Spleen (tissue), 11 donors: ENCODE data around the gene KRTAP4-9. TPM values are rescaled to one million over a fixed set of nuclear protein-coding genes. Genes with fewer than 3 reads are reported as not detected.
"Not testable (repeated sequence)": the region's sequence is repeated elsewhere in the genome, so short reads cannot be mapped to it uniquely, and the experiment has no call there.

Experiments
- DNase-seq: peaks from one replicate; pipeline ENCODE4 v3.0.0-alpha.2; 2020
- H3K27ac ChIP-seq, 8 donors: fragments of 200-600 bp; sonication (generic) in 7 of 8; 1 replicate in 4 of 8; 2 replicates in 4 of 8; pipeline versions ENCODE4 v1.5.0 to v1.8.0; 2016 to 2021; ENCODE audit warnings: inconsistent platforms in 4 of 8, mild to moderate bottlenecking in 4 of 8, moderate library complexity in 1 of 8
- H3K27me3 ChIP-seq, 7 donors: fragments of 200-600 bp; sonication (generic) in 6 of 7; replicated peaks in 1 of 7; 1 replicate in 4 of 7; 2 replicates in 3 of 7; pipeline versions ENCODE4 v1.5.0 to v1.8.0; 2016 to 2021; ENCODE audit warnings: inconsistent platforms in 3 of 7, mild to moderate bottlenecking in 1 of 7
- H3K36me3 ChIP-seq, 6 donors: fragments of 200-600 bp; sonication (generic) in 5 of 6; 1 replicate in 4 of 6; 2 replicates in 2 of 6; pipeline versions ENCODE4 v1.5.0 to v1.8.0; 2016 to 2021; ENCODE audit warnings: inconsistent platforms in 2 of 6
- H3K4me1 ChIP-seq, 6 donors: fragments of 200-600 bp; sonication (generic) in 5 of 6; 1 replicate in 3 of 6; 2 replicates in 3 of 6; pipeline versions ENCODE4 v1.5.0 to v1.8.0; 2016 to 2021; ENCODE audit warnings: inconsistent platforms in 3 of 6
- H3K4me3 ChIP-seq, 8 donors: fragments of 200-600 bp; sonication (generic) in 7 of 8; 1 replicate in 4 of 8; 2 replicates in 4 of 8; pipeline versions ENCODE4 v1.5.0 to v1.8.0; 2016 to 2021; ENCODE audit warnings: inconsistent platforms in 4 of 8, mild to moderate bottlenecking in 4 of 8, moderate library complexity in 2 of 8
- H3K9me3 ChIP-seq, 8 donors: fragments of 200-600 bp; sonication (generic) in 7 of 8; 1 replicate in 4 of 8; 2 replicates in 4 of 8; pipeline versions ENCODE4 v1.5.0 to v1.8.0; 2016 to 2021; ENCODE audit warnings: inconsistent platforms in 4 of 8
- CTCF ChIP-seq, 11 experiments: fragments of 200-600 bp in 7 of 11; fragments of 450-650 bp in 4 of 11; sonication (generic) in 4 of 11; IDR thresholded peaks in 8 of 11; conservative IDR thresholded peaks in 3 of 11; 1 replicate in 7 of 11; 2 replicates in 4 of 11; pipeline versions ENCODE4 v1.4.0 to v1.8.0; 2016 to 2021; ENCODE audit warnings: antibody characterized with exemption in 11 of 11, inconsistent platforms in 4 of 11, mild to moderate bottlenecking in 1 of 11
- POLR2A ChIP-seq, 3 donors: fragments of 450-650 bp; IDR thresholded peaks; one replicate each; pipeline ENCODE4 v1.5.1; 2017; ENCODE audit warnings: antibody characterized with exemption in 3 of 3, mild to moderate bottlenecking in 1 of 3
- POLR2AphosphoS5 ChIP-seq, 3 donors: sonication (generic); formaldehyde crosslinking; IDR thresholded peaks; one replicate each; pipeline ENCODE4 v1.5.1; 2017; ENCODE audit warnings: antibody characterized with exemption in 3 of 3
- WGBS, 5 donors: extraction: QIAGEN DNeasy Blood & Tissue Kit in 3 of 5; methylation state at CpG; one replicate each; pipeline versions ENCODE4 v1.1.5 to v1.1.7; 2013 to 2018; 5-methylcytosine and 5-hydroxymethylcytosine counted together
- intact Hi-C: fragments of 100-400 bp; cut with DNase I; formaldehyde crosslinking; loops from one replicate; pipeline ENCODE4 v1.15.0; 2023; ENCODE audit warnings: low total_unique reads
- polyA plus RNA-seq, 3 donors: library from polyadenylated mRNA; stranded (reverse); fragments of 200-250 nt; gene quantifications; one replicate each; pipeline ENCODE4 v1.2.1, GENCODE V29; 2013
- total RNA-seq, 7 donors: library from RNA; depleted of rRNA in 3 of 7; stranded (reverse); fragments of >200 nt in 3 of 7; fragmentation: NEBNext Ultra II Directional in 4 of 7; extraction: Animal tissue kit (Norgen Biotek cat#: 25700) in 4 of 7; gene quantifications; one replicate each; pipeline versions ENCODE4 v1.1.0 to v1.2.1, GENCODE V29; 2016 to 2021
- donor health status: healthy with polysubstance abuse.
- donor health status: DM: no; HTN: no; CAD: no; lungs with moderate emphysema.
- donor health status: DM: no; HTN: no; CAD: no.
- donor health status: Bipolar disorder and iron deficiency.
- donor health status: healthy.
- donor health status: DM: no; HTN: no; CAD: no.
- donor health status: DM: yes; HTN: yes; CAD: no.

KRTAP4-9 gene
- total and polyA plus RNA-seq, 10 donors, result not detected

GRCh38 chr17:41126412-41126811 lies 21.2 kb downstream of the KRTAP4-9 start:
- DNase-seq, result no peak
- H3K27ac ChIP-seq, result no peak overlapping the region
- no peaks in the 10 kb centered on the region for H3K36me3 ChIP-seq
- intact Hi-C loops, result no loop called here
- H3K9me3 ChIP-seq, result peaks cover 0 to 6% (median 0%) of the 10 kb centered on the region in 8 donors
- 80 to 91% (median 89%) methylated on average over 3 of the region's 3 CpGs for WGBS, 5 donors
- no peaks in the 10 kb centered on the region for H3K27me3 ChIP-seq
- no peak overlapping the region for H3K4me3 ChIP-seq
- H3K4me1 ChIP-seq, result peaks cover 3 to 32% (median 8%) of the 10 kb centered on the region in 6 donors
- TF ChIP-seq POLR2A (IDR thresholded peaks at IDR 0.05), result no peak
- TF ChIP-seq POLR2AphosphoS5 (IDR thresholded peaks at IDR 0.05), result no peak
- TF ChIP-seq CTCF (IDR thresholded peaks at IDR 0.05 in 8 of 11, conservative IDR thresholded peaks at IDR 0.05 in 3 of 11), result no peak

GRCh38 chr17:41127371-41127770 lies 22.2 kb downstream of the KRTAP4-9 start:
- no peak overlapping the region for H3K4me3 ChIP-seq
- H3K27me3 ChIP-seq, result no peaks in the 10 kb centered on the region
- no peak overlapping the region for H3K27ac ChIP-seq
- DNase-seq, result no peak
- intact Hi-C loops, result no loop called here
- WGBS, 5 donors, result 80 to 90% (median 88%) methylated on average over 1 of the region's 1 CpG
- peaks cover 0 to under 1% (median 0%) of the 10 kb centered on the region in 8 donors for H3K9me3 ChIP-seq
- H3K36me3 ChIP-seq, result no peaks in the 10 kb centered on the region
- peaks cover 3 to 32% (median 8%) of the 10 kb centered on the region in 6 donors for H3K4me1 ChIP-seq
- TF ChIP-seq CTCF (IDR thresholded peaks at IDR 0.05 in 8 of 11, conservative IDR thresholded peaks at IDR 0.05 in 3 of 11) (no peak), POLR2A (IDR thresholded peaks at IDR 0.05) (no peak), POLR2AphosphoS5 (IDR thresholded peaks at IDR 0.05) (no peak)

GRCh38 chr17:41131979-41132378 lies 26.8 kb downstream of the KRTAP4-9 start:
- 71 to 89% (median 81%) methylated on average over 3 of the region's 3 CpGs for WGBS, 5 donors
- Histone ChIP-seq H3K4me3 (no peak overlapping the region), H3K27me3 (no peaks in the 10 kb centered on the region), H3K36me3 (no peaks in the 10 kb centered on the region), H3K27ac (no peak overlapping the region), H3K4me1 (peaks cover 0 to 12% (median 0%) of the 10 kb centered on the region in 6 donors), H3K9me3 (peaks cover 0 to 3% (median 0%) of the 10 kb centered on the region in 8 donors)
- intact Hi-C loops, result no loop called here
- DNase-seq, result no peak
- TF ChIP-seq POLR2AphosphoS5 (IDR thresholded peaks at IDR 0.05) (no peak), CTCF (IDR thresholded peaks at IDR 0.05 in 8 of 11, conservative IDR thresholded peaks at IDR 0.05 in 3 of 11) (no peak), POLR2A (IDR thresholded peaks at IDR 0.05) (no peak)

GRCh38 chr17:41133880-41134735 lies 28.9 kb downstream of the KRTAP4-9 start:
- Histone ChIP-seq H3K9me3 (peaks cover 0 to 9% (median 0%) of the 10 kb centered on the region in 8 donors), H3K4me3 (no peak overlapping the region), H3K27ac (no peak overlapping the region), H3K36me3 (no peaks in the 10 kb centered on the region), H3K4me1 (peaks cover 0 to 12% (median 0%) of the 10 kb centered on the region in 6 donors), H3K27me3 (no peaks in the 10 kb centered on the region)
- WGBS, 5 donors, result 42 to 55% (median 46%) methylated on average over 2 of the region's 2 CpGs
- intact Hi-C loops, result no loop called here
- TF ChIP-seq POLR2A (IDR thresholded peaks at IDR 0.05) (no peak), CTCF (IDR thresholded peaks at IDR 0.05 in 8 of 11, conservative IDR thresholded peaks at IDR 0.05 in 3 of 11) (no peak)
- no peak for DNase-seq

- intact Hi-C loops, H3K27me3 ChIP-seq, H3K4me1 ChIP-seq, DNase-seq, H3K36me3 ChIP-seq, H3K4me3 ChIP-seq, H3K27ac ChIP-seq: not testable (repeated sequence)
- 88 to 95% (median 89%) methylated on average over 11 to 12 of the region's 12 CpGs for WGBS, 5 donors
- H3K9me3 ChIP-seq, result peaks cover 0 to 49% (median 35%) of the 10 kb centered on the region in 8 donors
These were observed 34.7 kb downstream of the KRTAP4-9 start for GRCh38 chr17:41139865-41140264.
